GM19467 (cell line): ENCODE data around the gene NUP58.

Experiments used
- ATAC-seq: cut with Tn5 transposase; IDR thresholded peaks from one replicate; pipeline ENCODE4 v1.9.1; 2021; ENCODE audit warnings: mild to moderate bottlenecking, moderate library complexity; ENCODE audit not compliant: unreplicated experiment

Gene NUP58

GRCh38 chr13:25375727-25376358 is 74.4 kb downstream of the NUP58 start:
- no peak for ATAC-seq

DNA sequence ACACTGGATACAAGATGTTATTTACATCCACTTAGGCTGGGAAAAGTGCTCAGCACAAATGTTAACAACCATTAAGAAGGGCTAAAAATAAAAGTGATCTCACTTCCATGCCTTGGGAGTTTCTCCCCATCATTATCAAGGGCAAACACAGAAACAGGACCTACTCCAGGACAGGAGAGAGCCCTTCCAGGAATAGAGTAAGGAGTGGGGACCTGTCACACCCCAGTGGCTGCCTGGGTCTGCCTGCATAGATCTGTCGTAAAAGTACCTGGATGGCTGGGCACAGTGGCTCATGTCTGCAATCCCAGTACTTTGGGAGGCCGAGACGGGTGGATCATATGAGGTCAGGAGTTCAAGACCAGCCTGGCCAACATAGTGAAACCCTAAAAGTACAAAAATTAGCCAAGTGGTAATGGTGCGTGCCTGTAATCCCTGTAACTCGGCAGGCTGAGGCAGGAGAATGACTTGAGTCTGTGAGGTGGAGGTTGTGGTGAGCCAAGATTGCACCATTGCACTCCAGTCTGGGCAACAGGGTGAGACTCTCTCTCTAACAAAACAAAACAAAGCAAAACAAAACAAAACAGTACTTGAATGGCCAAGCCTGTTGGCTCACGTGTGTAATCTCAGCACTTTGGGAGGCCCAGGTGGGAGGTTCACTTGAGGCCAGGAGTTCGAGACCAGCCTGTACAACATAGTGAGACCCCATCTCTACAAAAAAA is 76.0 kb downstream of the NUP58 start:
- ATAC-seq: no peak

- no peak for ATAC-seq
These were observed 77.1 kb downstream of the NUP58 start for GRCh38 chr13:25378528-25378927.

GRCh38 chr13:25379011-25379410 is 77.6 kb downstream of the NUP58 start:
- no peak for ATAC-seq

DNA sequence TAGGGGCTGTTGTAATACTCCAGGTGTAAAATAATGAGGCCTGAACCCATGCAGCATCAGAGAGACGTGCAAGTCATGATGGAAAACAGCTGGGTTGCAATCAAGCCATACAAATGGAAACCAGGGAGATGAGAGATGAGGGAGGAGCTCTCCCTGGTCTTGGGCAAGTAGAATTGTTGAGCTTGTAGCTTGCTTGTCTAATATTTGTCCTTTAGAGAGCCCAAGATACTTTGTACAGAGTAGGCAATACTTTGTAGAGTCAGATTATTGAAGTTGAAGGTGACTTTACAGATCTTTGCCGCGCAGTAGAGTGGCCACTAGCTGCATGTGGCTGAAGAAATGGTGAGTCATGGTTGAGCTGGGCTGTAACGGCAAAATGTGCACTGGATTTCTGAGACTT is 78.7 kb downstream of the NUP58 start:
- ATAC-seq: no peak

GRCh38 chr13:25380741-25381324 is 79.4 kb downstream of the NUP58 start:
- ATAC-seq: no peak

GRCh38 chr13:25384758-25385410 is 83.5 kb downstream of the NUP58 start:
- no peak for ATAC-seq

DNA sequence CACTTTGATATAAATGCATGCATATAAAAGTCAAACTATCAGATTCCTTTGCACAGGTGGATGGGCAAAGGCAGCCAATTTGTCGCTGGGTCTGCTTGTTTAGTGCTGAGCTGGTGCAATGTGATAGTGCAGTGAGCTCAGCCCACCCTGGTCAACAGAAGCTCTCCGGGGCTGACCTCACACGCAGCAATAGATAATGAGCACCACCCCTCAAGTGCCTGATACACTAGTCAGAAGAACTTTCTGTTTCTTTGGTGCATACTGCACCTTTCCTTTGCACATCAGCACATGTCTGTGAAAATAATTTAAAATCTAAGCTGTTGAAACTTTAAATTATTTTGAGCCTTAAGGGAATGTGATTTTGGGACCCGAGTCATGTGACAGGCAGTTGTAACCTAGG is 90.5 kb downstream of the NUP58 start:
- no peak for ATAC-seq
